Fibroblast of pulmonary artery (primary cell): ENCODE data around the gene GLI2.

ENCODE experiments used
- DNase-seq: peaks from one replicate; pipeline ENCODE4 v3.0.0-alpha.2; 2010; ENCODE audit warnings: low read depth
- H3K4me3 ChIP-seq: replicated peaks from 2 replicates; pipeline ENCODE4 v1.5.1; 2011; ENCODE audit warnings: low read depth, mild to moderate bottlenecking, control low read depth, low read length, moderate library complexity
- CTCF ChIP-seq: IDR thresholded peaks from 2 replicates; pipeline ENCODE4 v1.5.1; 2011; ENCODE audit warnings: mild to moderate bottlenecking, control low read depth, low read length, inconsistent platforms; ENCODE audit errors: missing control alignments

Gene GLI2

GRCh38 chr2:120710256-120710655 is 25.4 kb upstream of the GLI2 start:
- TF ChIP-seq CTCF = no peak
- no peak for DNase-seq
- no peak overlapping the region for H3K4me3 ChIP-seq

- no peak overlapping the region for H3K4me3 ChIP-seq
- DNase-seq = no peak
- no peak for TF ChIP-seq CTCF
Observed at GRCh38 chr2:120711694-120712093, 24.0 kb upstream of the GLI2 start.

- TF ChIP-seq CTCF = no peak
Observed at GRCh38 chr2:120712180-120712681, 23.4 kb upstream of the GLI2 start.

GRCh38 chr2:120715353-120715752 is 20.3 kb upstream of the GLI2 start:
- H3K4me3 ChIP-seq = no peak overlapping the region
- DNase-seq = no peak
- TF ChIP-seq CTCF = no peak

More at GRCh38 chr2:120712180-120712681, 23.4 kb upstream of the GLI2 start:
- no peak overlapping the region for H3K4me3 ChIP-seq
- no peak for DNase-seq

GRCh38 chr2:120715941-120716340 is 19.7 kb upstream of the GLI2 start:
- H3K4me3 ChIP-seq = no peak overlapping the region
- DNase-seq = no peak
- no peak for TF ChIP-seq CTCF

- no peak for TF ChIP-seq CTCF
- DNase-seq = no peak
- no peak overlapping the region for H3K4me3 ChIP-seq
Observed at GRCh38 chr2:120716641-120717585, 18.8 kb upstream of the GLI2 start.
